HepG2 (cell line): Measurements from ENCODE around the gene ALG3. TPM values are rescaled to one million over a fixed set of nuclear protein-coding genes. Genes with fewer than 3 reads are reported as not detected.

Source experiments
- MXI1 ChIP-seq: IDR thresholded peaks from 3 replicates; pipeline ENCODE4 v1.6.1; 2012; ENCODE audit warnings: low read depth, low read length, inconsistent platforms, borderline replicate concordance
- NR2F1 ChIP-seq, 2 experiments: fragments of 450-650 bp in 1 of 2; formaldehyde crosslinking in 1 of 2; IDR thresholded peaks; 2 replicates each; pipeline versions ENCODE4 v1.5.0 to v1.6.1; 2016 to 2020; ENCODE audit warnings: mild to moderate bottlenecking in 1 of 2, missing compliant biosample characterization in 1 of 2, missing genetic modification reagents in 1 of 2, moderate library complexity in 1 of 2
- NR3C1 ChIP-seq: sonication (generic); formaldehyde crosslinking; IDR thresholded peaks from 2 replicates; pipeline ENCODE4 v1.4.0; 2020; ENCODE audit warnings: missing genetic modification reagents
- NRL ChIP-seq: sonication (generic); formaldehyde crosslinking; IDR thresholded peaks from 2 replicates; pipeline ENCODE4 v1.5.0; 2020; ENCODE audit warnings: missing genetic modification reagents, mild to moderate bottlenecking, moderate library complexity, borderline replicate concordance
- SMAD1 ChIP-seq: sonication (generic); formaldehyde crosslinking; IDR thresholded peaks from 2 replicates; pipeline ENCODE4 v1.4.0; 2020; ENCODE audit warnings: missing genetic modification reagents, low read depth, mild to moderate bottlenecking, borderline replicate concordance
- SRSF1 ChIP-seq: fragments of 200-400 bp; formaldehyde crosslinking; optimal IDR thresholded peaks from 2 replicates; pipeline ENCODE3; 2017; ENCODE audit warnings: mild to moderate bottlenecking, low read depth, low read length, moderate library complexity
- SRY ChIP-seq: sonication (generic); formaldehyde crosslinking; IDR thresholded peaks from 2 replicates; pipeline ENCODE4 v1.8.0; 2022; ENCODE audit warnings: mild to moderate bottlenecking, missing genetic modification reagents
- ZNF747 ChIP-seq: sonication (generic); formaldehyde crosslinking; IDR thresholded peaks from 2 replicates; pipeline ENCODE4 v1.8.1; 2023; ENCODE audit warnings: missing genetic modification reagents, mild to moderate bottlenecking, borderline replicate concordance
- polyA plus RNA-seq, 8 experiments: library from polyadenylated mRNA; depleted of rRNA in 3 of 8; stranded (reverse) in 7 of 8; unstranded in 1 of 8; fragments of >200 nt; fragmentation: Illumina TruSeq in 4 of 8; extraction: Trizol in 4 of 8; gene quantifications; 2 replicates each; pipeline versions ENCODE4 v1.2.1 to v1.2.3, GENCODE V29; 2011 to 2016; ENCODE audit warnings: low read depth in 4 of 8, missing spikeins in 1 of 8, mixed read lengths in 1 of 8; ENCODE audit not compliant: insufficient read depth in 1 of 8
- total RNA-seq, 5 experiments: library from RNA; depleted of rRNA; stranded (reverse); fragments of >200 nt; fragmentation: Illumina TruSeq; extraction: Trizol; gene quantifications; 2 replicates each; pipeline ENCODE4 v1.2.3, GENCODE V29; 2016; ENCODE audit warnings: low read depth in 1 of 5
- TF ChIP-seq, protein P1 (sequence below): IDR thresholded peaks from 2 replicates; pipeline ENCODE4 v1.6.1; 2016; ENCODE audit warnings: low read depth
- TF ChIP-seq, protein P2 (sequence below): IDR thresholded peaks from 2 replicates; pipeline ENCODE4 v1.6.1; 2018; ENCODE audit warnings: missing genetic modification reagents
- TF ChIP-seq, protein P3 (sequence below): IDR thresholded peaks from 2 replicates; pipeline ENCODE4 v1.4.0; 2020; ENCODE audit warnings: mild to moderate bottlenecking, missing genetic modification reagents
- TF ChIP-seq, protein P4 (sequence below): sonication (generic); formaldehyde crosslinking; IDR thresholded peaks from 2 replicates; pipeline ENCODE4 v1.4.0; 2020; ENCODE audit warnings: mild to moderate bottlenecking, missing genetic modification reagents, borderline replicate concordance

Gene ALG3
- total and polyA plus RNA-seq, 2 of the 13 experiments (the other 11 are each of a cell fraction or from before 2014, with no cell fraction given) = 46.6 to 57.1 TPM

DNA sequence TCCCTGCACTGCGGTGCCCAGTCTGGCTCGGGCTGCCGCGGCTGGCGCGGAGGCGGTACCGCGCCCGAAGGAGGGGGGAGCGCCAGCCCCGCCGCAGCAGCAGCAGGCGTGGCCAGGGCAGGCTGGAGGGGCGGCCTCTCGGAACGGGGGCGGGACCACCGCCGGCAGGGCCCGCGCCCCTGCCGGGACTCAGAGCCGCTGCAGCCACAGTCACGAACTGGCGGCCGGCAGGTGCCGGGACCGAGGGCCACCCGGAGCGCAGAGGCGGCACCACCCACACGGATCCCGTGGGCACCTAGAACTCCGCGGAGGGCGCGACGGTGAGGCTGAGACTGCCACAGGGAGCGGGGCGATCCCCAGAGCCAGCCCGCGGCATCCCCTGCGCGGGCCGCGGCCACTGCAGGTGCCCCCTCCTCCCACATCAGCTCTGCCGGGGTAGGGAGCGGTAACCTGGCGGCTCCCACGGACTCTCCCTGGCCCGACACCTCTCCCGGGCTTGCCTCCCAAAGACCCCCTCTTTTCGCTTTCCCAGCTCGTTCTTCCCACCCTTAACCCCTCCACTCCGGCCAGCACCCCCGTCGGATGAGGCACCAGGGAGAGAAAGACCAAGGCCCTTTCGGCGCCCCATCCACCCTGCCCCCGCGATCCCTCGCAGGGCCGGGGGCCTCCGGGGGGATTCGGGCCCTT is 19.2 kb downstream of the ALG3 start, which contains the start of gene VWA5B2 (continued):
- TF ChIP-seq, protein P1, sequence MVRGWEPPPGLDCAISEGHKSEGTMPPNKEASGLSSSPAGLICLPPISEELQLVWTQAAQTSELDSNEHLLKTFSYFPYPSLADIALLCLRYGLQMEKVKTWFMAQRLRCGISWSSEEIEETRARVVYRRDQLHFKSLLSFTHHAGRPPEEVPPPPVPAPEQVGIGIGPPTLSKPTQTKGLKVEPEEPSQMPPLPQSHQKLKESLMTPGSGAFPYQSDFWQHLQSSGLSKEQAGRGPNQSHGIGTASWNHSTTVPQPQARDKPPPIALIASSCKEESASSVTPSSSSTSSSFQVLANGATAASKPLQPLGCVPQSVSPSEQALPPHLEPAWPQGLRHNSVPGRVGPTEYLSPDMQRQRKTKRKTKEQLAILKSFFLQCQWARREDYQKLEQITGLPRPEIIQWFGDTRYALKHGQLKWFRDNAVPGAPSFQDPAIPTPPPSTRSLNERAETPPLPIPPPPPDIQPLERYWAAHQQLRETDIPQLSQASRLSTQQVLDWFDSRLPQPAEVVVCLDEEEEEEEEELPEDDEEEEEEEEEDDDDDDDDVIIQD (CRISPR knock-in tag) = no peak
- TF ChIP-seq, protein P2, sequence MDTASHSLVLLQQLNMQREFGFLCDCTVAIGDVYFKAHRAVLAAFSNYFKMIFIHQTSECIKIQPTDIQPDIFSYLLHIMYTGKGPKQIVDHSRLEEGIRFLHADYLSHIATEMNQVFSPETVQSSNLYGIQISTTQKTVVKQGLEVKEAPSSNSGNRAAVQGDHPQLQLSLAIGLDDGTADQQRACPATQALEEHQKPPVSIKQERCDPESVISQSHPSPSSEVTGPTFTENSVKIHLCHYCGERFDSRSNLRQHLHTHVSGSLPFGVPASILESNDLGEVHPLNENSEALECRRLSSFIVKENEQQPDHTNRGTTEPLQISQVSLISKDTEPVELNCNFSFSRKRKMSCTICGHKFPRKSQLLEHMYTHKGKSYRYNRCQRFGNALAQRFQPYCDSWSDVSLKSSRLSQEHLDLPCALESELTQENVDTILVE (CRISPR knock-in tag) = no peak
- TF ChIP-seq ZNF747 (CRISPR knock-in tag) = no peak
- peak; percentile 23; the same call in 1 of the 2 replicates for TF ChIP-seq NRL
- TF ChIP-seq, protein P3, sequence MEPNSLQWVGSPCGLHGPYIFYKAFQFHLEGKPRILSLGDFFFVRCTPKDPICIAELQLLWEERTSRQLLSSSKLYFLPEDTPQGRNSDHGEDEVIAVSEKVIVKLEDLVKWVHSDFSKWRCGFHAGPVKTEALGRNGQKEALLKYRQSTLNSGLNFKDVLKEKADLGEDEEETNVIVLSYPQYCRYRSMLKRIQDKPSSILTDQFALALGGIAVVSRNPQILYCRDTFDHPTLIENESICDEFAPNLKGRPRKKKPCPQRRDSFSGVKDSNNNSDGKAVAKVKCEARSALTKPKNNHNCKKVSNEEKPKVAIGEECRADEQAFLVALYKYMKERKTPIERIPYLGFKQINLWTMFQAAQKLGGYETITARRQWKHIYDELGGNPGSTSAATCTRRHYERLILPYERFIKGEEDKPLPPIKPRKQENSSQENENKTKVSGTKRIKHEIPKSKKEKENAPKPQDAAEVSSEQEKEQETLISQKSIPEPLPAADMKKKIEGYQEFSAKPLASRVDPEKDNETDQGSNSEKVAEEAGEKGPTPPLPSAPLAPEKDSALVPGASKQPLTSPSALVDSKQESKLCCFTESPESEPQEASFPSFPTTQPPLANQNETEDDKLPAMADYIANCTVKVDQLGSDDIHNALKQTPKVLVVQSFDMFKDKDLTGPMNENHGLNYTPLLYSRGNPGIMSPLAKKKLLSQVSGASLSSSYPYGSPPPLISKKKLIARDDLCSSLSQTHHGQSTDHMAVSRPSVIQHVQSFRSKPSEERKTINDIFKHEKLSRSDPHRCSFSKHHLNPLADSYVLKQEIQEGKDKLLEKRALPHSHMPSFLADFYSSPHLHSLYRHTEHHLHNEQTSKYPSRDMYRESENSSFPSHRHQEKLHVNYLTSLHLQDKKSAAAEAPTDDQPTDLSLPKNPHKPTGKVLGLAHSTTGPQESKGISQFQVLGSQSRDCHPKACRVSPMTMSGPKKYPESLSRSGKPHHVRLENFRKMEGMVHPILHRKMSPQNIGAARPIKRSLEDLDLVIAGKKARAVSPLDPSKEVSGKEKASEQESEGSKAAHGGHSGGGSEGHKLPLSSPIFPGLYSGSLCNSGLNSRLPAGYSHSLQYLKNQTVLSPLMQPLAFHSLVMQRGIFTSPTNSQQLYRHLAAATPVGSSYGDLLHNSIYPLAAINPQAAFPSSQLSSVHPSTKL (CRISPR knock-in tag) = no peak
- peak; percentile 37 for TF ChIP-seq SRSF1
- TF ChIP-seq NR3C1 (CRISPR knock-in tag) = no peak
- no peak for TF ChIP-seq NR2F1 (CRISPR knock-in tag; IDR thresholded peaks at IDR 0.05)
- TF ChIP-seq, protein P4, sequence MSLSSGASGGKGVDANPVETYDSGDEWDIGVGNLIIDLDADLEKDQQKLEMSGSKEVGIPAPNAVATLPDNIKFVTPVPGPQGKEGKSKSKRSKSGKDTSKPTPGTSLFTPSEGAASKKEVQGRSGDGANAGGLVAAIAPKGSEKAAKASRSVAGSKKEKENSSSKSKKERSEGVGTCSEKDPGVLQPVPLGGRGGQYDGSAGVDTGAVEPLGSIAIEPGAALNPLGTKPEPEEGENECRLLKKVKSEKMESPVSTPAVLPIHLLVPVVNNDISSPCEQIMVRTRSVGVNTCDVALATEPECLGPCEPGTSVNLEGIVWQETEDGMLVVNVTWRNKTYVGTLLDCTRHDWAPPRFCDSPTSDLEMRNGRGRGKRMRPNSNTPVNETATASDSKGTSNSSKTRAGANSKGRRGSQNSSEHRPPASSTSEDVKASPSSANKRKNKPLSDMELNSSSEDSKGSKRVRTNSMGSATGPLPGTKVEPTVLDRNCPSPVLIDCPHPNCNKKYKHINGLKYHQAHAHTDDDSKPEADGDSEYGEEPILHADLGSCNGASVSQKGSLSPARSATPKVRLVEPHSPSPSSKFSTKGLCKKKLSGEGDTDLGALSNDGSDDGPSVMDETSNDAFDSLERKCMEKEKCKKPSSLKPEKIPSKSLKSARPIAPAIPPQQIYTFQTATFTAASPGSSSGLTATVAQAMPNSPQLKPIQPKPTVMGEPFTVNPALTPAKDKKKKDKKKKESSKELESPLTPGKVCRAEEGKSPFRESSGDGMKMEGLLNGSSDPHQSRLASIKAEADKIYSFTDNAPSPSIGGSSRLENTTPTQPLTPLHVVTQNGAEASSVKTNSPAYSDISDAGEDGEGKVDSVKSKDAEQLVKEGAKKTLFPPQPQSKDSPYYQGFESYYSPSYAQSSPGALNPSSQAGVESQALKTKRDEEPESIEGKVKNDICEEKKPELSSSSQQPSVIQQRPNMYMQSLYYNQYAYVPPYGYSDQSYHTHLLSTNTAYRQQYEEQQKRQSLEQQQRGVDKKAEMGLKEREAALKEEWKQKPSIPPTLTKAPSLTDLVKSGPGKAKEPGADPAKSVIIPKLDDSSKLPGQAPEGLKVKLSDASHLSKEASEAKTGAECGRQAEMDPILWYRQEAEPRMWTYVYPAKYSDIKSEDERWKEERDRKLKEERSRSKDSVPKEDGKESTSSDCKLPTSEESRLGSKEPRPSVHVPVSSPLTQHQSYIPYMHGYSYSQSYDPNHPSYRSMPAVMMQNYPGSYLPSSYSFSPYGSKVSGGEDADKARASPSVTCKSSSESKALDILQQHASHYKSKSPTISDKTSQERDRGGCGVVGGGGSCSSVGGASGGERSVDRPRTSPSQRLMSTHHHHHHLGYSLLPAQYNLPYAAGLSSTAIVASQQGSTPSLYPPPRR (CRISPR knock-in tag) = no peak
- no peak for TF ChIP-seq SMAD1 (CRISPR knock-in tag)
- TF ChIP-seq SRY (CRISPR knock-in tag) = 0 out of 2 replicates have a peak, but pooled peaks have one; percentile 20
- TF ChIP-seq MXI1 = peak; percentile 54; the same call in 1 of the 3 replicates
